Measurements from ENCODE around the gene RSPH4A. TPM values are rescaled to one million over a fixed set of nuclear protein-coding genes. Genes with fewer than 3 reads are reported as not detected.
"Not testable (repeated sequence)": the region's sequence is repeated elsewhere in the genome, so short reads cannot be mapped to it uniquely, and the experiment has no call there.

RSPH4A gene
- total and polyA plus RNA-seq, 12 donors = 0.11 to 0.55 (median 0.22) TPM; not detected in 2

GRCh38 chr6:116586276-116586675 lies 30.0 kb upstream of the RSPH4A start:
- intact Hi-C loops (cut with DNase I) = no loop called here
- no peaks in the 10 kb centered on the region for H3K27me3 ChIP-seq
- no peak for ATAC-seq
- no peak overlapping the region for H3K4me3 ChIP-seq
- H3K27ac ChIP-seq = no peak overlapping the region
- H3K4me1 ChIP-seq = no peaks in the 10 kb centered on the region
- no peaks in the 10 kb centered on the region for H3K9me3 ChIP-seq
- no peak for TF ChIP-seq CTCF (IDR thresholded peaks at IDR 0.05)
- peaks cover 0 to 99% (median 35%) of the 10 kb centered on the region in 9 donors for H3K36me3 ChIP-seq
- no peak for DNase-seq

GRCh38 chr6:116586738-116587137 lies 29.5 kb upstream of the RSPH4A start:
- H3K9me3 ChIP-seq = no peaks in the 10 kb centered on the region
- no peaks in the 10 kb centered on the region for H3K27me3 ChIP-seq
- H3K36me3 ChIP-seq = peaks cover 0 to 99% (median 39%) of the 10 kb centered on the region in 9 donors
- intact Hi-C loops (cut with DNase I) = no loop called here
- ATAC-seq (no peak), DNase-seq (no peak)
- no peak overlapping the region for H3K27ac ChIP-seq
- no peak for TF ChIP-seq CTCF (IDR thresholded peaks at IDR 0.05)
- WGBS, 2 donors = 99% methylated on average over 2 of the region's 2 CpGs
- H3K4me1 ChIP-seq = no peaks in the 10 kb centered on the region
- no peak overlapping the region for H3K4me3 ChIP-seq

GRCh38 chr6:116595247-116595646 lies 21.0 kb upstream of the RSPH4A start:
- 90 to 94% methylated on average over 3 of the region's 3 CpGs for WGBS, 2 donors
- Histone ChIP-seq H3K4me1 (no peaks in the 10 kb centered on the region), H3K36me3 (peaks cover 0 to 80% (median 36%) of the 10 kb centered on the region in 9 donors), H3K9me3 (no peaks in the 10 kb centered on the region), H3K4me3 (no peak overlapping the region), H3K27ac (no peak overlapping the region), H3K27me3 (no peaks in the 10 kb centered on the region)
- DNase-seq (no peak), ATAC-seq (no peak)
- intact Hi-C loops (cut with DNase I) = no loop called here
- no peak for TF ChIP-seq CTCF (IDR thresholded peaks at IDR 0.05)

GRCh38 chr6:116596815-116597214 lies 19.5 kb upstream of the RSPH4A start:
- H3K9me3 ChIP-seq = no peaks in the 10 kb centered on the region
- no peak for TF ChIP-seq CTCF (IDR thresholded peaks at IDR 0.05)
- no peaks in the 10 kb centered on the region for H3K4me1 ChIP-seq
- no peak for DNase-seq
- intact Hi-C loops (cut with DNase I) = no loop called here
- 77 to 80% methylated on average over 4 of the region's 4 CpGs for WGBS, 2 donors
- no peaks in the 10 kb centered on the region for H3K27me3 ChIP-seq
- H3K27ac ChIP-seq = no peak overlapping the region
- no peak for ATAC-seq
- H3K36me3 ChIP-seq = peaks cover 0 to 75% (median 24%) of the 10 kb centered on the region in 9 donors
- no peak overlapping the region for H3K4me3 ChIP-seq

- H3K4me1 ChIP-seq; H3K4me3 ChIP-seq; ATAC-seq; H3K9me3 ChIP-seq; intact Hi-C loops (cut with DNase I); H3K27ac ChIP-seq; DNase-seq; H3K27me3 ChIP-seq: not testable (repeated sequence)
- H3K36me3 ChIP-seq = peaks cover 0 to 61% (median 8%) of the 10 kb centered on the region in 9 donors
- 90 to 93% methylated on average over 3 of the region's 3 CpGs for WGBS, 2 donors
Measured at GRCh38 chr6:116603916-116604315, 12.4 kb upstream of the RSPH4A start.

- intact Hi-C loops (cut with DNase I); ATAC-seq; H3K4me1 ChIP-seq; H3K27me3 ChIP-seq; H3K27ac ChIP-seq; DNase-seq; H3K9me3 ChIP-seq; H3K4me3 ChIP-seq: not testable (repeated sequence)
- peaks cover 0 to 55% (median 8%) of the 10 kb centered on the region in 9 donors for H3K36me3 ChIP-seq
- 86 to 91% methylated on average over 3 of the region's 3 CpGs for WGBS, 2 donors
Measured at GRCh38 chr6:116604868-116605267, 11.4 kb upstream of the RSPH4A start.

Measured in heart right ventricle (tissue), 16 donors.